ENCODE results near the gene GTPBP6. TPM values are rescaled to one million over a fixed set of nuclear protein-coding genes. Genes with fewer than 3 reads are reported as not detected.
A peak's percentile ranks its signal among the peaks of the same experiment; 100 is the strongest.
"Not testable (repeated sequence)": the region's sequence is repeated elsewhere in the genome, so short reads cannot be mapped to it uniquely, and the experiment has no call there.

The GTPBP6 gene
- total RNA-seq, 4 donors from 2014 or later = 26.2 to 65.3 (median 35.7) TPM

- intact Hi-C loops (cut with DNase I; ENCODE audit: low total_unique reads) = no loop called here
- no peak overlapping the region for H3K27ac ChIP-seq
- H3K4me3 ChIP-seq = no peak overlapping the region
- DNase-seq = no peak
- H3K9me3 ChIP-seq = no peaks in the 10 kb centered on the region
- no peaks in the 10 kb centered on the region for H3K27me3 ChIP-seq
- TF ChIP-seq CTCF (IDR thresholded peaks at IDR 0.05) (no peak), POLR2A (IDR thresholded peaks at IDR 0.05) (no peak)
- no peaks in the 10 kb centered on the region for H3K36me3 ChIP-seq
- peaks cover 0 to 9% of the 10 kb centered on the region in 2 donors for H3K4me1 ChIP-seq
These were observed 9.1 kb upstream of the GTPBP6 start for GRCh38 chrX:327660-328126.

GRCh38 chrX:324664-325063 is 6.1 kb upstream of the GTPBP6 start:
- H3K27ac ChIP-seq; DNase-seq; H3K27me3 ChIP-seq; H3K36me3 ChIP-seq; H3K4me3 ChIP-seq; H3K9me3 ChIP-seq; intact Hi-C loops (cut with DNase I; ENCODE audit: low total_unique reads): not testable (repeated sequence)
- H3K4me1 ChIP-seq = peaks cover 0 to 10% of the 10 kb centered on the region in 2 donors

GRCh38 chrX:323721-324628 is 5.4 kb upstream of the GTPBP6 start:
- Histone ChIP-seq H3K9me3 (no peaks in the 10 kb centered on the region), H3K27me3 (no peaks in the 10 kb centered on the region), H3K36me3 (no peaks in the 10 kb centered on the region), H3K4me3 (no peak overlapping the region), H3K27ac (no peak overlapping the region), H3K4me1 (peaks cover 0 to 13% of the 10 kb centered on the region in 2 donors)
- intact Hi-C loops (cut with DNase I; ENCODE audit: low total_unique reads) = no loop called here
- TF ChIP-seq POLR2A (IDR thresholded peaks at IDR 0.05) (no peak), CTCF (IDR thresholded peaks at IDR 0.05) (no peak)
- DNase-seq = peak in 1 of 2 donors; percentile 57

DNA sequence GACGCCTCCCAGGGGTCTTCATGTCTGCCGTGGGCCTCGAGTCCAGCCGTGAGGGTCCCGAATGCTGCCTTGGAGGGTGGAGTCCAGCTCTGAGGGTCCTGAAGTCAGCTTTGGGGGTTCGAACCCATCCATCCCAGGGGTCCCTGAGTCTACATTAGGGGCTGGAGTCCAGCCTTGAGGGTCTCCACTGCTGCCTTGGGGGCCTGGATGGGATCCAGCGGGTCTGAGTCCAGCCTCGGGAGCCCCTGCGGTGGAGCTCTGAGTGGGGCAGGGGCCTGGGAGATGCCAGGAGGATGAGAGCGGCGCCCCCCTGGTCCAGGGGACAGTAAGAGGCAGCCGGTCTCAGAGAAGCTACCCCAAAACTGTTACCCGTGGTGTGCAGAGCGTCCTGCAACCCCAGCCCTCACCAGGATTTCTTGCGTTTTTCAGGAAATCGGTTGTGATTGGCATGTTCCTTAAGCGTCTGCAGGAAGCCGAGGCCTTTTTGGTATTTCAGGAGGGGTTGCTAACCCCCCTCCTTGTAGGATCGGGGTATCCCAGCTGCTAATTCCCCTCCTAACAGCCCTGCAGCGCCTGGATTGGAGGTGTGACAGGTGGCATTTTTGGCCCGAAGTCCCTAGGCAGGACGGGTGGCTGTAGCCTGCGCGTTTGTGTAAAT is 1.7 kb upstream of the GTPBP6 start:
- DNase-seq = peak in 1 of 2 donors; percentile 25
- TF ChIP-seq CTCF (IDR thresholded peaks at IDR 0.05) (no peak), POLR2A (IDR thresholded peaks at IDR 0.05) (no peak)
- Histone ChIP-seq H3K36me3 (no peaks in the 10 kb centered on the region), H3K27me3 (no peaks in the 10 kb centered on the region), H3K9me3 (no peaks in the 10 kb centered on the region), H3K4me3 (peak overlapping the region; percentile 82 to 84), H3K4me1 (peaks cover 0 to 13% of the 10 kb centered on the region in 2 donors), H3K27ac (peak overlapping the region; percentile 78 to 86)
- intact Hi-C loops (cut with DNase I; ENCODE audit: low total_unique reads) = no loop called here

DNA sequence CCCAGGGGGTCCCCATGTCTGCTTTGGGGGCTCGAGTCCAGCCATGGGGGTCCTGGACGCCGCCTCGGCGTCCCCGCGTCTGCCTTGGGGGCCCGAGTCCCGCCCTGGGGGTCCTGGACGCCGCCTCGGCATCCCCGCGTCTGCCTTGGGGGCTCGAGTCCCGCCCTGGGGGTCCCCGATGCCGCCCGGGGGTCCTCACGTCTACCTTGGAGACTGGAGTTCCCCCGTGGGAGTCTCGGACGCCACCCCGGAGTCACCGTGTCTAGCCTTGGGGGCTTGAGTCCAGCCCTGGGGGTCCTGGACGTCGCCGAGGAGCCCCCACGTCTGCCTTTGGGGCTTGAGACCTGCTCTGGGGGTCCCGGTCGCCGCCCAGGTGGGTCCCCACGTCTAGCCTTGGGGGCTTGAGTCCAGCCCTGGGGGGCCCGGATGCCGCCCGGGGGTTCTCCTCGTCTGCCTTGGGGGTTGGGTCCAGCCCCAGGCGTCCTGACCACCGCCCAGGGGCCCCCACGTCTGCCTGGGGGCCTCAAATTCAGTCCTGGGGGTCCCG is 1.1 kb upstream of the GTPBP6 start:
- intact Hi-C loops (cut with DNase I; ENCODE audit: low total_unique reads) = no loop called here
- Histone ChIP-seq H3K27ac (peak overlapping the region; percentile 78 to 86), H3K4me1 (peaks cover 0 to 13% of the 10 kb centered on the region in 2 donors), H3K4me3 (peak overlapping the region; percentile 82 to 84), H3K27me3 (no peaks in the 10 kb centered on the region), H3K36me3 (no peaks in the 10 kb centered on the region), H3K9me3 (no peaks in the 10 kb centered on the region)
- peak in 1 of 2 donors; percentile 40 for DNase-seq
- TF ChIP-seq CTCF (IDR thresholded peaks at IDR 0.05) (no peak), POLR2A (IDR thresholded peaks at IDR 0.05) (no peak)

All from uterus (tissue), 4 donors.